ENCODE data around the gene RET. TPM values are rescaled to one million over a fixed set of nuclear protein-coding genes. Genes with fewer than 3 reads are reported as not detected.

RET gene
- total and polyA plus RNA-seq, 2 of the 8 experiments (the other 6 are each of a cell fraction or from before 2014, with no cell fraction given), result 6.7 to 8.4 TPM

DNA sequence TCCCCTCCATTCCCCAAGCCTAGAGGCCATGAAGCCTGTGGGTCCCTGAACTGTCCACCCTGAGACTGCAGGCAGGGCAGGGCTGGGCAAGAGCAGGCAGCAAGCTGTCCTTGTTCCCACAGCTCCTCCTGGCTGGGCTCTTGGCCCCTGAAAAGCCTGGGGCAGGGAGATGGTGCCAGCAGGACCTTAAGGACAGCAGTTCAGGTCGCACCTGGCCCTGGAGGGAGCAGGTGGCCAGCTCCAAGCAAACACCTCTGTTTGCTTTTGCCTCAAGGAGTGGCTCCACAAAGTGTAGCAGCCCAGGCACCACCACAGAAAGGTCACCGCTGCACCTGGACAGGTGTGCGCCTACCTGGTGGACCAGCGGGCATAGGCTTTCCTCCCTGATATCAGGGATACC, 5.2 kb downstream of the RET start (continued):
- TF ChIP-seq SP4 (IDR thresholded peaks at IDR 0.05; ENCODE audit: low read length), result no peak
- no peak for TF ChIP-seq JUN (IDR thresholded peaks at IDR 0.05; ENCODE audit: low read depth, low read length)
- TF ChIP-seq, protein P1, sequence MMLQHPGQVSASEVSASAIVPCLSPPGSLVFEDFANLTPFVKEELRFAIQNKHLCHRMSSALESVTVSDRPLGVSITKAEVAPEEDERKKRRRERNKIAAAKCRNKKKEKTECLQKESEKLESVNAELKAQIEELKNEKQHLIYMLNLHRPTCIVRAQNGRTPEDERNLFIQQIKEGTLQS (IDR thresholded peaks at IDR 0.05; ENCODE audit: insufficient read depth, low read depth, low read length), result no peak

All from H1 (cell line).